Sigmoid colon (tissue), 4 donors: ENCODE measurements around the gene FBXL7.

Experiments used
- CTCF ChIP-seq, 4 experiments: fragments of 450-650 bp in 3 of 4; fragments of 200-600 bp in 1 of 4; IDR thresholded peaks; one replicate each; pipeline ENCODE4 v1.5.1; 2016 to 2019; ENCODE audit warnings: antibody characterized with exemption in 4 of 4, mild to moderate bottlenecking in 3 of 4, moderate library complexity in 2 of 4
- EP300 ChIP-seq, 4 donors: sonication (generic); formaldehyde crosslinking; IDR thresholded peaks; one replicate each; pipeline ENCODE4 v1.6.1; 2017; ENCODE audit warnings: antibody characterized with exemption in 4 of 4
- POLR2A ChIP-seq, 2 donors: fragments of 450-650 bp; IDR thresholded peaks; one replicate each; pipeline ENCODE4 v1.6.1; 2016; ENCODE audit warnings: antibody characterized with exemption in 2 of 2, mild to moderate bottlenecking in 2 of 2, moderate library complexity in 2 of 2
- POLR2AphosphoS5 ChIP-seq, 4 donors: sonication (generic); formaldehyde crosslinking; IDR thresholded peaks; one replicate each; pipeline ENCODE4 v1.6.1; 2017; ENCODE audit warnings: antibody characterized with exemption in 4 of 4

- TF ChIP-seq EP300 (IDR thresholded peaks at IDR 0.05): no peak
- TF ChIP-seq POLR2A (IDR thresholded peaks at IDR 0.05): no peak
- no peak for TF ChIP-seq CTCF (IDR thresholded peaks at IDR 0.05)
- TF ChIP-seq POLR2AphosphoS5 (IDR thresholded peaks at IDR 0.05): no peak
Observed at GRCh38 chr5:15664961-15665360, 165.0 kb downstream of the FBXL7 start.
